Astrocyte of the cerebellum (primary cell): Measurements from ENCODE around the gene SLC46A3.
A peak's percentile ranks its signal among the peaks of the same experiment; 100 is the strongest.

ENCODE experiments used
- DNase-seq: peaks from one replicate; pipeline ENCODE4 v3.0.0-alpha.2; 2011; ENCODE audit warnings: low read depth
- H3K4me3 ChIP-seq: 2 replicates; pipeline ENCODE4 v1.5.1; 2011; ENCODE audit warnings: mild to moderate bottlenecking, low read depth, low read length, moderate library complexity
- in situ Hi-C: cut with HindIII; loops from 2 replicates; pipeline ENCODE4 v1.10.0; 2017; ENCODE audit warnings: low sequenced_read_pairs
- TF ChIP-seq, protein P1 (sequence below): IDR thresholded peaks from 2 replicates; pipeline ENCODE4 v1.5.1; 2012; ENCODE audit warnings: low read length, low read depth, moderate library complexity, mild to moderate bottlenecking; ENCODE audit errors: missing control alignments

The SLC46A3 gene, protein sequence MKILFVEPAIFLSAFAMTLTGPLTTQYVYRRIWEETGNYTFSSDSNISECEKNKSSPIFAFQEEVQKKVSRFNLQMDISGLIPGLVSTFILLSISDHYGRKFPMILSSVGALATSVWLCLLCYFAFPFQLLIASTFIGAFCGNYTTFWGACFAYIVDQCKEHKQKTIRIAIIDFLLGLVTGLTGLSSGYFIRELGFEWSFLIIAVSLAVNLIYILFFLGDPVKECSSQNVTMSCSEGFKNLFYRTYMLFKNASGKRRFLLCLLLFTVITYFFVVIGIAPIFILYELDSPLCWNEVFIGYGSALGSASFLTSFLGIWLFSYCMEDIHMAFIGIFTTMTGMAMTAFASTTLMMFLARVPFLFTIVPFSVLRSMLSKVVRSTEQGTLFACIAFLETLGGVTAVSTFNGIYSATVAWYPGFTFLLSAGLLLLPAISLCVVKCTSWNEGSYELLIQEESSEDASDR

DNA sequence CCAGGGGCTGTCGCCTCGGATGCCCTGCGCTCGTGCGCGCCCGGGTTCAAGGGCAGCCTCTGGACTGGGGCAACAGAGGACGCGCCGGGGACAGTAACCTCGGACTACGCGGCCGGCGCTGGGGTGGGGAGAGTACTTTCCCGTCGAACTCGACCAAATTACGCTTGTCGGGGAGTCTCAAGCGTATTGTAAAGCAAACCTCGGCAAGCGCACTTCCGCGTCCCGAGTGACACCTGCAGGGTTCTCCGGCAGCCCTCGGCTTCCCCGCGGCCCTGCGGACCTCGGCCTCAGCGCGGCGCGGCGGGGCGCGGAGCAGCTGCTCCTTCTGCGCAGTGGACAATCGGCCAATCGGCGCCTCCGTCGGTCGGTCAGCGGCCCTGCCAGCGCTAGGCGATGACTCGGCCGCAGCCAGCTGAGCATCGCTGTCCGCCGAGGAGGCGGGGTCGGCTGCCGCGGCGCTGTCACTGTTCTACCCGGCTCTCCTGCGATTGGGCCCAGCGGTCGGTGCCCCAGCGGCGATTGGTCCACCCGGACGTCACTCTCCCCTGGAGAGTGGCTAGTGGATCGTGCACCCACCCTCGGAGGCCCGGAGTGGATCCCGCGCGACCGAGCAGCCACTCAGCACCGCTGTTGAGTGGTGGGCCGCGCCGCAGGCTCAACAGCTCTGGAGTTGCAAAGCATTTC lies at the start of gene SLC46A3:
Gene SLC46A3, minus strand, starts transcription at position 428 of the 684 bp plus-strand sequence. CDS start 972 bp downstream, outside the sequence.
- H3K4me3 ChIP-seq, result peak within 1 kb of the TSS; percentile 59
- DNase-seq, result peak; percentile 90
- in situ Hi-C loops, result no loop called here
- TF ChIP-seq, protein P1, sequence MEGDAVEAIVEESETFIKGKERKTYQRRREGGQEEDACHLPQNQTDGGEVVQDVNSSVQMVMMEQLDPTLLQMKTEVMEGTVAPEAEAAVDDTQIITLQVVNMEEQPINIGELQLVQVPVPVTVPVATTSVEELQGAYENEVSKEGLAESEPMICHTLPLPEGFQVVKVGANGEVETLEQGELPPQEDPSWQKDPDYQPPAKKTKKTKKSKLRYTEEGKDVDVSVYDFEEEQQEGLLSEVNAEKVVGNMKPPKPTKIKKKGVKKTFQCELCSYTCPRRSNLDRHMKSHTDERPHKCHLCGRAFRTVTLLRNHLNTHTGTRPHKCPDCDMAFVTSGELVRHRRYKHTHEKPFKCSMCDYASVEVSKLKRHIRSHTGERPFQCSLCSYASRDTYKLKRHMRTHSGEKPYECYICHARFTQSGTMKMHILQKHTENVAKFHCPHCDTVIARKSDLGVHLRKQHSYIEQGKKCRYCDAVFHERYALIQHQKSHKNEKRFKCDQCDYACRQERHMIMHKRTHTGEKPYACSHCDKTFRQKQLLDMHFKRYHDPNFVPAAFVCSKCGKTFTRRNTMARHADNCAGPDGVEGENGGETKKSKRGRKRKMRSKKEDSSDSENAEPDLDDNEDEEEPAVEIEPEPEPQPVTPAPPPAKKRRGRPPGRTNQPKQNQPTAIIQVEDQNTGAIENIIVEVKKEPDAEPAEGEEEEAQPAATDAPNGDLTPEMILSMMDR, result no peak

DNA sequence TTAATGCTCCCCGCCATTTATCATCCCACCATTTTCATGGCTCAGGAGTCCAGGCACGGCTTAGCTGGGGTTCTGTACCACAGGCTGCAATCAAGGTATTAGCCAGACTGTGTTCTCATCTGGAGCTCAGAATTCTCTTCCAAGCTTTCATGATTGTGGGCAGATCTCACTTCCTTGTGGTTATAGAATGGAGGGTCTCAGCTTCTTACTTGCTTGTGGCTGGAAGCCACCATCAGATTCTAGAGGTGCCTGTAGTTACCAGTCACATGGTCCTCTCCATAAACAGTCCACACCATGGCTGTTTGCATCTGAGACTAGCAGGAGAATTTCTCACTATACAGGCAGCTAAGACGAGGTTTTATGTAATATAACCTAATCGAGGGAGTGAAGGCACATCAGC lies 45.1 kb upstream of the SLC46A3 start:
- TF ChIP-seq, protein P1, result no peak
- no peak for DNase-seq
- in situ Hi-C loops, result no loop called here
- no peak overlapping the region for H3K4me3 ChIP-seq

DNA sequence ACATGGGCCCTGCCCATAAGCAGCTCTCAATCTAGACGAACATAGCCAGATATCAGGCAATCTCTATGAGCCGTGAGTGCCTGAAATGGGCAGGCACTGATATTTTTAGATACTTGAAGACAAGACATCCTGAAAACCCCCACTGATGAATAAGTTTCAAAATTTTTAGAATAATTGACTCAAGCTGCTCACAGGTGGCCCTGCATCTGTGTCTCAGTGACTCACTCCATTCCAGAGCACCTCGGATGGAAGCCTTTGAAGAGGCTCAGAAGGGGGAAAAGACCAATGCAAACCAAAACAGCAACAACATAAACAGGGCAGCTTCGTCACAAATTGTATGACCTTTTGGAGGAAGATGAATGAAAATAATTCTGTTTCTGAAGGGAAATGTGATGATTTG lies 42.8 kb upstream of the SLC46A3 start:
- DNase-seq, result no peak
- H3K4me3 ChIP-seq, result no peak overlapping the region
- in situ Hi-C loops, result no loop called here
- TF ChIP-seq, protein P1, result no peak

DNA sequence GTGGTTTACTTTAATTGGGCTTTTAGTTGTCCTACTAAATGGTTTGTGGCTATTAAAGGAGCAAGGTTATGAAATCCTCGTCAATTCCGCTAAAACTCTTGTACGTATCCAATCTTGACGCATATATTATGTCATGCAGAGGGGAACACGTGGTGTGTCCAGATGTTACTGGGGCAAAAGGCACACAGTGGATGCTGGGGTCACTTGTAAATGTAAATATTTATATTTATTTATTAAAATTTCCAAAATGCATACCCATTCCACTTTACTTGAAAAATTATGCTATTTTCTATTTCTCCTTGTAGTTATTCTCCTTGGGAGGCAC lies 36.7 kb upstream of the SLC46A3 start:
- TF ChIP-seq, protein P1, result no peak
- in situ Hi-C loops, result no loop called here
- no peak overlapping the region for H3K4me3 ChIP-seq
- DNase-seq, result no peak

DNA sequence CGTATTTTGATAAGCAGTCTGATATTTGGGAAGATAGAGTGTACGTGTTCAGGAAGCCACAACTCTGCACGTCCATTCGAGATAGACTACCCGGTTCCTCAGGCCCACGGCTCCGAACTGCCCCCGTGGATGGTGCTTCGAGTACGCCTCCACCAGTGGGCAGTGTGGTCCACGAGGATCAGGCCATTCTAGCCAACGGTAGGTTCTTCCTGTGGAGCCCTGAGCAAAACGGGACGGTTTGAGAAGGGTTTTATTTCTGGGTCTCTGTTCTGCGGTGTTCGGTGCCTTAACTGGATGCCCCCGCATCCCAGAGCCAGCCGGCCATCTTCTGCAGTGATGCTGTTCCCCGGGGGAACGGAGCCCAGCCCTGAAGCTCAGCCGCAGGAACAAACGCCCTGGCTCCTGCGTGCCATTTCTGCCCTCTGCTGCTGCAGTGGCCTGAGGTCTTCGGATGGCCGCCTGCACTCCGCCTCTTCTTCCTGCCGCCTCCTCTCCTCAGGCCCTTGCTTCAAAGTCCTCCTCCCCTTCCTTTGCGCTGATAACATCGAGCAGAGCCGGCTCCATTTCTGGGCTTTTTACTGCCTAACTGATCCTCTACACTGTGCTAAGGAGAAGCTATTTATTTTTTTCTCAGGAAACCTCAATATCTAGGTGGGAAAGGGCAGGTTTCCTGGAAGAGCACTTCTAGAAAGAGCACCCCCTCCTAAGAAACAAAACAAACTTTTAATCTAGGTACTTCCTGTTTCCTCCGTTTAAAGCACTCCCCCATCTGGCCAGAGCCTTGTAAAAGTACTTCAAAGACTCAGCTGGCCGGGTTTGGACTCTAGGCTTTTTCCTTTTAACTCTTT lies 36.2 kb upstream of the SLC46A3 start:
- DNase-seq, result no peak
- no peak overlapping the region for H3K4me3 ChIP-seq
- TF ChIP-seq, protein P1, result no peak
- in situ Hi-C loops, result no loop called here

DNA sequence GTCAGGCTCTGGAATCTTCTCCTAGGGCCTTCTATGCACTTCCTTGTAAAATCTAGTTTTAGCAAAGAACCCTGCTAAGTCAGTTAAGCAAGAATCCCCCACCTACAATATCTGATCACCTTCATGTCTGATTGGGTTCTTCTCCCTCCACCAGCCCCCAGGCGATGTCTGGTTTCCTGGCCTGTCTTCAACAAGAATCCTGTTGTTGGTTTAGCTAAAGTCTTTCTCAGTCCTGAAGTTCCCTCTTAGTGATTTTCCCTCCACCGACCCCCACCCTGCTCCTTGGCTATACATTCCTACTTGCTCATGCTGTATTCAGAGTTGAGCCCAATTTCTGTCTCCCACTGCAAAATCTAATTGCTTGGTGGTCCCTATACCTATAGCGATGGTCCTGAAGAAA lies 35.2 kb upstream of the SLC46A3 start:
- in situ Hi-C loops, result no loop called here
- DNase-seq, result no peak
- TF ChIP-seq, protein P1, result no peak
- H3K4me3 ChIP-seq, result no peak overlapping the region
